Fibroblast of skin of scalp (primary cell): ENCODE data around the gene VMP1.

Experiments
- DNase-seq: peaks from one replicate; pipeline ENCODE4 v3.0.0-alpha.2; 2013

Gene VMP1

DNA sequence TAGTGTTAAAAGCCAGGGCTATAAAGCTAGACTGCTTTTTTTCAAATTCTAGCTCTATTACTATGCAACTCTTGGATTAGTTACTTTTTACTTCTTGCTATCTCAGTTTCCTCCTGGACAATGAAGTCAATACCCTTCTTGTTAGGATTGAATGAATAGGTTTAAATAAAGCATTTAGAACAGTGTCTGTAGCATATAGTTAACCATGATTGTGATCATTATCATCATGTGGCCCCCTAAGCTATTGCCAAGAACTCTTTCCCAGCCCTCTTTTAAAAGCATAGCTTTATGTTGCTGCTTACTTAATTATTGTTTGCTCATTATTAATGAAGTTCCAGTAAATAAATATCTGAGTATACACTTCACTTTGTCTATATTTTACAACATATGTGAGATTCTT, 4.5 kb downstream of the VMP1 start:
- DNase-seq: no peak

DNA sequence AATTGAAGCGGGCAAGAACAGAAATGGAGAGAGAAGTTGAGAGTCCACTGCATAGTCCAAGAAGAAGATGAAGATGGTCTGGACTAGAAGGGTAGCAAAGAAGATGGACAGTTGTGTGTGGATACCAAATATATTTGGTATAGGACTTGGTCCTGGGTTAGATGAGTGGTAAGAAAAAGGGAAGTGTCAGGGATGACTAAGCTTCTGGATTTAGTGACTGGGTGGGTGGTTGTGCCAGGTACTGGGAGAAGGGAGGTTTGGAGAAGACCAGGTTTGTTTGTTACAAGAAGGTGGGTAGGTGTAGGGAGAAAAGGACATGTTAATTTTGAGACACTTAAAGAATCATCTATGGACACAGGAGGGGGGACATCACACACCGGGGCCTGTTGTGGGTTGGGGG, 5.4 kb downstream of the VMP1 start:
- DNase-seq: no peak

DNA sequence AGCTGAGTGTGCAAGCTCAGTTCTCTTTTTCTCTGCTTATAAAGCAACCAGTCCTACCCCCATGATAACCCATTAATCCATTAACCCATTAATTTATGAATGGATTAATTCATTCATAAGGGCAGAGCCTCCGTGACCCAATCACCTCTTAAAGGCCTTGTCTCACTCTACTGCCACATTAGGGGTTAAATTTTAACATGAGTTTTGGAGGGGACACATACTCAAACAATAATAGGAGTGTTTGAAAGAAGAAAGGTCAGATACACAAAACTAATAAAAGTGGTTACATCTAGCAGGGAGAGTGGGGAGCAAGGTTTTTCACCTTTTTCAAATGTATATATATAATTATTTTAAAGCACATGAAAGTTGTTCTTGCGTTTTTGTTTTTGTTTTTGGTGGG, 6.8 kb downstream of the VMP1 start:
- DNase-seq: no peak

DNA sequence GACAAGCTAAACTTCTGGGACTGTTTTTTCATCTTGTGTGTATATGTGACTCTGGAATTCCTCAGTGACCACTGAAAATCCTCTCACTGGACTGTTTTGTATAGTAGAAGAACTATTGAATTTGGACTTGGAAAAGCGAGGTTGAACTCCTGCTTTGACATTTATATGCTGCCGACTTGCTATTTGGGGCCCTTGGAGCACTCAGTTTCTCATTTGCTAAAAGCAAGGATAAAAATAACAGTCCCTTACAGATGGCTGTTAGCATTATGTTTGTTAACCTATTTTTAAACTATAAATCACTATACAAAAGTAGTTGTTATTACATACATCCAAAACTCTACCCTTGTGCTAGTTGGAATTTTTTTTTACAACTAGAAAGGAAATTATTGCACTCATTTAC, 9.0 kb downstream of the VMP1 start:
- DNase-seq: no peak

DNA sequence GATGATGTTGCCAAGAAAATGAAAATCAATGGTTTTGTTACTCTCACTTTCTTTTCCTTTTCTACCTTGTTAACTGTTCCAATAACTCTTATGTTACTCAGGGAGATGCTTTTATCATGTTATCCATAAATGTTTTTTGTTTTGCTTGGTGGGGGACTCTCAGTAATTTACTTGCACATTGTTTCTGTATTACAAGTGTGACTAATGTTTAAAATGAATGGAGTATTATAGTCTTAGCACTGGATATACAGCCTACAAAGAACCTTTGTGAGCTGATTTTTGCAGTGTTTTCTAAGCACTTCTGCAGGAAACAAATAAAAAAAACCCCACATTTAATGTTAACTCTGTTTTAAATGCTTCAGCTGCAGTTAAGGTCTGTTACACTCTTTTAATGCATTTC, 12.1 kb downstream of the VMP1 start:
- no peak for DNase-seq

DNA sequence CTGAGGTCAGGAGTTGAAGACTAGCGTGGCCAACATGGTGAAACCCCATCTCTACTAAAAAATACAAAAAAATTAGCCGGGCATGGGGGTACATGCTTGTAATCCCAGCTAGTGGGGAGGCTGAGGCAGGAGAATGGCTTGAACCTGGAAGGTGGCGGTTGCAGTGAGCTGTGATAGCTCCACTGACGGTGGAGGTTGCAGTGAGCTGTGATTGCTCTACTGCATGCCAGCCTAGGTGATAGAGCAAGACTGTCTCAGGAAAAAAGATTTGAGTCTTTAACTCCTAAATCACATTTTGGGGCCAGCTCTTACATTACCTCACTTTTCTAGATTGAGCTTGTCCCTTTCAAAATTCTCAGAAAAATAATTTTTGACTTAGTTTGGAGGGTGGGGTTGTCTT, 15.2 kb downstream of the VMP1 start:
- DNase-seq: no peak

DNA sequence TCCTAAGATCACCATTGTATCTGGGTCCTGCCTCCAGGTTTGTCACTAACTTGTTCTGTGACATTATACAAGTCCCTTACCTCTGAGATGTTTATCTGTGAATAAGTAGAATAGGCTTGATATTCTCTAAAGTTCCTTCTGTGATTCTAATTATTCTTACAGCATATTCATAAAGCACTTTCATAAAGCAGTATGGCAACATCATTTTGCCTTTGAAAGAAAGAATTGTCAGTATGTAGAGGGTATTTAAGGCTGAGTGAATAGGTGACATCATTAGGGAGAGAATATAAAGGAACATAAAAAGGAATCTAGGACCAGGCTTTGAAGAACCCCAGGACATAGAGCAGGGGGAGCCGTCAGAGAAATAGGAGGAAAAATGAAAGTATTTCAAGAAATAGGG, 15.6 kb downstream of the VMP1 start:
- no peak for DNase-seq

DNA sequence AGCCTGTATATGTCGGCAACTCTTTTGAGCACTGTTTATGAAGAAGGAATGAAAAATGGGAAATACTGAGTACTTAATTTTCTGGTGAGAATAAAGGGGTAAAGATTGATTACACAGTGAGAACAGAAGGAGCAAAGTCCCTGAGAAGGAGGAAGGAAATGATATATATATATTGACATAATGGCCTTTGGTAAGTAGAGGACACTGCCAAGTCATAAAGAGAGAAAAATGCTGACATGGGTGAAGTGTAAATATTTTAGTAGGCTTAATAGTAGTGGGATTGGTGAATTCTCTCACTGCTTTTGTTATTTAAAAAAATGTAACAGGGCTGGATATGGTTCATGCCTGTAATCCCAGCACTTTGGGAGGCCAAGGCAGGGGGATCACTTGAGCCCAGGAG, 16.2 kb downstream of the VMP1 start:
- no peak for DNase-seq

DNA sequence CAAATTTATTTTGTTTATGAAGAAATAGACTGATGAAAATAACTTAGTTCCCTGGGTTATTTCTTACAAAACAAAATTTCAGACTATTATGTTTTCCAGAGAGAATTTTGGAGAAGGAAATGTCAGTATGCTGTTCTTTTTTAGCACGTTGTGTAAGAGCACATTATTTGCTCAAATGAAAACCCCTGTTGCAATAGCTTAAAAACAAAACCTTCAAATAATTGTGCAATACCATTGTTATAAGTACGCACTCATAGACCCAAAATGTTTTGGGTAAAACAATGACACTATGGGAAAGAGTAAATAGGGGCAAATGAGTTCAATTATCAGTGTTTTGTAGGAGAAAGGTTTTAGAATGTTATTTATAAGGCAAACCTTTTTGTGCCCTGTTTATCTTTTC, 18.2 kb downstream of the VMP1 start:
- DNase-seq: no peak

DNA sequence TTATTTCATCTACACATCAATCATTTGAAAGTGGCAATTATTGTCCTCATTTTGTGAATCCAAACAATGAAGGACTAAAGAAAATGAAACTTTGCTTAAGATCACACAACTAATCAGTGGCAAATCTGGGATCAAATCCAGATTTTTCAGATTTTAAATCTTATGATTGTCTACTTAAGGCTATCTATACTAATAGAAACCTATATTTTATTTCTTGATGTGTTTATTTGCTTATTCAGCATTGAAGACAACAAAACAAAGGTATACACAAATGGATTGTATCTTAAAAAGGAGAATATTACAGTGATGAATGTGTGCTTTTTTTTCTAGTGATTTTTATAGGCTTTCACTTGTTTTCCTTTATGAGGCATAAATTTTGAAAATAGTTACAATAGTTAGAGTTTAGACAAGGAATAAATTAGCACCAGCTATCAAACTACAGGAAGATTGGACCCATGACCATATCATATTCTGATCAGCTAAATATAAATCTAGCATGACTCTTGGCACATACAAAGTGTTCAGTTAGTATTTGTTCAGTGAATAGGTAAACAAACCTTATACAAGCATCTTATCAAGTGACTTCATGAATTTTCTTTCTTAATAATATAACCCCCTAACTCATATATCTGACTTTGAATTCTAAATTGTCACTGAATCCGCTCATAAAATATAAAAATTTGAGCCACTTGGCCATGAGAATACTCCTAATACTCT, 20.5 kb downstream of the VMP1 start:
- no peak for DNase-seq

DNA sequence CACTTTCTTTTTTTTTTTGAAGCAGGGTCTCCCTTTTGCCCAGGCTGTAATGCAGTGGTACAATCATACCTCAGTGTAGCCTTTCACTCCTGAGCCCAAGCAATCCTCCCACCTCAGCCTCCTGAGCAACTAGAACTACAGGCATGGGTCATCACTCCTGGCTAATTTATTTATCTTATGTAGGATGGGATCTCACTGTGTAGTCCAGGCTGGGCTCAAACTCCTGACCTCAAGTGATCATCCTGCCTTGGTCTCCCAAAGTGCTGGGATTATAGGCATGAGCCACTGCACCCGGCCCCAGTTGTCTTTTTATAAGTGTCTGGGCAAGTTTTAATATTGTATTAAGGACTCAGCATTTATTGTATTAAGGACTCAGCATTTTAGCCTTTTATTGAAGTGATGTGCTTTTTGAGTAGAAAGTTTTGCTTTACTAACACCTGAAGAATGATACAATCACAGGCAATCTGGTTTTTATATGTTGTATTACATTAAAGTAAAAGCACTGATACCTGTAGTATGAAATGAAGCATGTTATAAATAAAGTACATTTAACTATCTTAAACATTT, 22.9 kb downstream of the VMP1 start:
- no peak for DNase-seq

DNA sequence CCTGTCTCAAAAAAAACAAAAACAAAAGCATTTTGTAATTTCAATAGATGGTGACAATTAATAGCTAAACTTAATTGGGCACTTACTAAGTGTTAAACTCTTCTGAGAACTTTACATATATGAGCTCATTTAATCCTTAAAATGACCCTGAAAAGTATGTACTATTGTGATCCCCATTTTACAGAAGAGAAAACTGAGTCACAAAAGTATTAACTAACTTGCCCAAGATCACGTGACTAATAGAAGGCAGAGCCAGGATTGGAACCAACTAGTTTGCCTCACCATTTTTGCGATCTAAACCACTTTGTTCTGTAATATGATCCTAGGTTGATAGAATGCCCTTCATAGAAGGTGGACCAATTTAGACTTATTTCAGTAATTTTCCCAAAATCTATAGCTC, 26.2 kb downstream of the VMP1 start:
- no peak for DNase-seq

DNA sequence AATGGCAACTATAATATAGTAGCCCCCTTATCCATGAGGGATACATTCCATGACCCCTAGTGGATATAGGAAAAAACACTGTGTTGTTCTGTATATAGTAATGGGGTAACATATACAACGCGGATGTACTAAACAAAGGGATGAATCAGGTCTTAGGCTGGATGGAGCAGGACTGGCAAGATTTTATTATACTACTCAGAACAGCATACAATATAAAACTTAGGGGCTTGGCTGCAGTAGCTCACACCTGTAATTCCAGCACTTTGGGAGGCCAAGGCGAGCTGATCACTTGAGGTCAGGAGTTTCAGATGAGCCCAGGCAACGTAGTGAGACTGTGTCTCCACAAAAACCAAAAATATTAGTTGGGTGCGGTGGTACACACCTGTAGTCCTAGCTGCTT, 26.8 kb downstream of the VMP1 start:
- DNase-seq: no peak

DNA sequence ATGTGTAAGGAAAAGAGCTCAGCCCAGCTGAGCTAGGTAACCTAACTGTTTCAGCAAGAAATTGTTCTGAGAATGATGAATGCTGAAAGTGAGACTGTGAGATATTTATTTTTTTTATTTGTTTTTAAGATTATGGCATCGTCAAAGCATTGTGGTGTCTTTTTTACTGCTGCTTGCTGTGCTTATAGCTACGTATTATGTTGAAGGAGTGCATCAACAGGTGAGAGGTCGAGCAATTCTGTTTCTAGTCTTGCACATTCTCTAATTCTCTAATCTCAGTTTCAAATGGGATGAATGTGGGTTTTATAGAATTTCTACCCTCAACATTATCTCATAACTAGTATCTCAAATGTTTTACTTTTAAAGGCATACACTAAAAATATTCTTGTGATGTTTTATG, 29.9 kb downstream of the VMP1 start:
- no peak for DNase-seq

DNA sequence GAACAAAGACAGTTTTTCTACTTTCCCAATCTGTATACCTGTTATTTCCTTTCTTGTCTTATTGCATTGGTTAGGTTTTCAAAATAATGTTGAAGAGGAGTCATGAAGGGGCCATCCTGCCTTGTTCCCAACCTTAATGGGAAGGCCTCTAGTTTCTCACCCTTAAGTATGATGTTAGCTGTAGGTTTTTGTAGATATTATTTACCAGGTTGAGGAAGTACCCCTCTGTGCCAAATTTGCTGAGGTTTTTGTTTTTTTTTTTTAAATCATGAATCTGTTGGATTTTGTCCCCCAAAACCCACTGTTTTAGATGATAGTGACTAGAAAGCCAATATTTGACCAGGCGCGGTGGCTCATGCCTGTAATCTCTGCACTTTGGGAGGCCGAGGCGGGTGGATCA, 36.4 kb downstream of the VMP1 start:
- DNase-seq: no peak

DNA sequence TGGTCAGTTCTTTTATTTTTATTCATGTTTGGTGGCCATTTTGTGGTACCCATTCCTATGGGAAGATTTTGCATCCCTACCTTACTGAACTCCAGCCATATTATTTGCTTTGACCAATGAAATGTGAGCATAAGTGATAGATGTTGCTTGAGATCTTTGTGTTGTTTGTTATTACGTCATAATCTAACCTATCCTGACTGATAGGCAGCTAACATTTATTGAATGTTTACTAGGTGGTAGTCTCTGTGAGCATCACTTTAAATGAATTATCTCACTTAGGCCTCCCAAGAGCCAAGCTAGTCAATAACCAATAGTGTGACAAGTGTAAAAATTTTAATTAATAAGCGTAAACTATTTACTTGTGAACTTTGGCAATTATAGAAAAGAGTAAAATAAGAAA, 37.6 kb downstream of the VMP1 start:
- no peak for DNase-seq

DNA sequence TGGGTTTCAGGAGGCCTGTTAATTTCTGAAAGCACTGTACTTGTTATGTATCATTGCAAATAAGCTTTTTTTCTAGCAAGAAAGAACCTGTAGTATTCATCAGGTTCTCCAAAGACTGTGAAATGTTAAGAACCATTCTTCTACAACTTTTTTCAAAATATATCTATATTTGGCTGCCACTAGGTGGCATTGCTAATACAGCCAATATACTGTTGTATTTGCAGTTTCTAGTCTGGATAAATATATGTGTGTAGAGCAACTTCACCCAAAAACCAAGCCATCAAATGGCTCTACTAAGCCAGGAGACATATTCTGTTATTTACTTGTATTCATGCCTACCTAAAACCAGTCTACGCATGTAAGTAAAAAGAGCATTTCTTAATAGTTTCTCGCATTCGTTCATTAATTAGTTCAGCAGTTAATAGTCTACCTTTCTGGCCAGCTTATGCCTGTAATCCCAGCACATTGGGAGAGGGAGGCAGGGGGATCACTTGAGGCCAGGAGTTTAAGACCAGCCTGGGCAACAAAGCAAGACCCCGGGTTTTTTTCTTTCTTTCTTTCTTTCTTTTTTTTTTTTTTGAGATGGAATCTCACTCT, 39.5 kb downstream of the VMP1 start:
- peak; percentile 62 for DNase-seq

DNA sequence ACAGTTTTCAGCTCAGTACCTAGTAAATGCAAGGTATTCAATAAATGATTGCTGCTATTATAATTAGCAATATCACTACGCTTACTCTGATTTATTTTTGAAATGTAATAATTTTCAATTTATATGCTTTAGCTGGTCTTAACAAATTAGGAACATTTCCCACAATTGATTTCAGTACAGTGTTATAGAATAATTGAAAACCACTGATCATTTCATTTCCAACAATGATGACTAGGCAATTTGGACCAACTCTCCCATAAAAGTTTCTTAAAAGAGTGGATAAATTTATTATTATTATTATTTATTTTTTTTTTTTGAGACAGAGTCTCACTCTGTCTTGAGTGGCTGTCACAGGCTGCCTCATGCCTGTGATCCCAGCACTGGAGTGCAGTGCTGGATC, 41.1 kb downstream of the VMP1 start:
- DNase-seq: no peak

DNA sequence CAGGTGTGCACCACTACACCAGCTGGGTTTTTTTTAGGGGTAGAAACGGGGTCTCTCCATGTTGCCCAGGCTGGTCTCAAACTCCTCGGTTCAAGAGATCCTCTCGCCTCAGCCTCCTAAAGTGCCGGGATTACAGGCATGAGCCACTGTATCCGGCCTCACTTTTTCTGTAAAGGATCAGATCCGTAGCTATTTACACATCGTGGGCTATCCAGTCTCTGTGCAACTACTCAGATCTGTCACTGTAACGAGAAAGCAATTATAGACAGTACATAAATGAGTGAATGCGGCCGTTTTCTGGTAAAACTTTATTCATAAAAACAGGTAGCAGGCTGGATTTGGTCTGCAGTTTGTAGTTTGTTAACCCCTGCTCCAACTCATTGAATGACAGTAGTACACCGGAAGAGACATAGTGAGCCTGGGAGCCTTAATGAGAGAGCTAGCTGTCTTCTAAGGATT, 44.5 kb downstream of the VMP1 start:
- no peak for DNase-seq

DNA sequence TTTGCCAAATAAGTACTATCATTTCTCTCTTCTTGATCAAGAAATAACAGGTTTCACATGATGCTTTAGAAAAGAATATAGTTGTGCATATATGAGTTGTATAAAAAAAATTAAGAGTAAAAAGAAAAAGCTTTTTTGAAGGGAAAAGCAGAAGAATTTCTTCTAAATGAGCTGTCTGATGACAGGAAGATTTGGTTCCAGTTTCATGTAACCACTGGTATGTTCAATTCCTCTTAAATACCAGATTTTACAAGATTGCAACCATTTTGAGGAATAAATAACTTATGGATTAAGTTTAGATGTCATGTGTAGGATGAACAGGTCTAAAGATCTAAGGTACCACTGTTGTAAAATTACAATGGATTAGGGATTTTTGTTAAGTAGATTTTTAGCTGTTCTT, 45.0 kb downstream of the VMP1 start:
- peak; percentile 44 for DNase-seq

DNA sequence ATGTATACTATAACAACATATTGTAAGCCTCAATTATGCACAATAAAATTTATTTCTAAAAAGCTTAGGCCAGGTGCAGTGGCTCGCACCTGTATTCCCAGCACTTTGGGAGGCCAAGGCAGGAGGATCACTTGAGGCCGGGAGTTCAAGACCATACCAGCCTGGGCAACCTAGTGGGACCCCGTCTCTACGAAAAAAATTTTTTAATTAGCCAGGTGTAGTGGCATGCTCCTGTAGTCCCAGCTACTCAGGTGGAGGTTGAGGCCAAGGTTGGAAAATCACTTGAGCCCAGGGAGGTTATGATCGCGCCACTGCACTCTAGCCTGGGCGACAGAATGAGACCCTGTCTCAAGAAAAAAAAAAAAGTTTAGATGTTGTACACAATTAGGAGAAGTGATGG, 45.5 kb downstream of the VMP1 start:
- no peak for DNase-seq

DNA sequence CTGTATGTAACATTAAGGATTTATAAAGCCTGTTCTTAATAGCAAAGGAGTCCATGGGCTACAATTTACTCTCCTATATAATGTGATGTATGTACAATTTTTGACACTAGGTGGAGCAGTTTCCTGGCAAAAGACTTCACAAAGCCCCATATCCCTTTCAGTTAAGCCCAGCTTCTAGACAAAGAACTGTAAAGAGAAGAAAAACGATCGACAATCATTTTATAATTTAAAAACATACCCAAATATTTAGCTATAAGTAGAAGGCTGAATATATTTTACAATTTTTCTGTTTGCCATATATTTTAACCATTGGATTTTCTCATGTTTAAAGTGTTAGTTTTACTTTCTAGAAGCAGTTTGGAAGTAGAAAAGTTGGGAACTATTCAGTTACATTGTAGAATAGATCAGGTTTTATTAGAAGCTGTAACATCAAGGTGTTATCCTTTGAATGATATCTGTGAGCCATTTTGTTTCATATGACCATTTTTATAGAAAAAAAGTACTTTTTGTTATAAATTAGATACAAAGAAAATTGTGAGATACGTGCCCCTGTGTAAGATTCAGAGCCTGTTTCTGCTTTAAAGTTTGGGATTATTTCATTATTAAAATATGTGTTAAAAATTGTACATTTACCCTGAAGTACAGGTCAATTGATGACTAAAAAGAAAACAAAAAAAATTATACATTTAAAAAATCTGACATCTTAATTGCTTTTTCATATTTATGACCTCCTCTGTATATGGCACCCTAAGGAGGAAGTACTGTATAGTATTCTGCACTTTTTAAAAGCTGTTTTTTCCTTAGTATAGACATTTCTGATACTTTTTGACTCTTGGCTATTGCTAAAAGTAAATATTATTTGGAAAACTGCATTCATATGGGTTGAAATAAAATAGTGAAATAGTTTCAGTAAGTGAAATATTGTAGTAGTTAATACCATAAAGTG, 46.3 kb downstream of the VMP1 start:
- peak; percentile 90 for DNase-seq

DNA sequence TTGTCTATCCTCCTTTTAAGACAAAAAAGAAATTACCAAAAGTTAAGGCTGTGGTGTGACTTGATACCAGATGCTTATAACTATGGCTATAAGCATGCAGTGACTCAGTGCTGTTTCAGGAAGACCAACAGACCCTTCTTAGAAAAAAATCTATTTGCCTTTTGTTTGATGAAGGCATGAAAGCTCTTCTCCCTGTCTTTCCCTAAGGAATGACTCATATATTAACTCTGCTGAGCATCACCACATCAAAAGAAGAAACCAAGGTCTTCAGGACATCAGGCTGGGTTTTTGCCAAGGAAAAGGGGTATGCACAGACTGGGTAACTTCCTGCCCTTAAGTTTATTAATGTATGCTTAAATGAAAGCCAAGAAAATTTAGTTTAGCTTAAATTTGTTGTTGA, 47.1 kb downstream of the VMP1 start:
- peak; percentile 98 for DNase-seq
